ENCODE data around the gene NAGS.

NAGS gene

GRCh38 chr17:43961954-43962353 is 42.5 kb upstream of the NAGS start (continued):
- no peak for TF ChIP-seq TCF4 (CRISPR knock-in tag; IDR thresholded peaks at IDR 0.05; ENCODE audit: borderline replicate concordance)
- TF ChIP-seq ESRRG (CRISPR knock-in tag; IDR thresholded peaks at IDR 0.05): no peak
- no peak for TF ChIP-seq ZC3H10 (CRISPR knock-in tag; IDR thresholded peaks at IDR 0.05)

GRCh38 chr17:43962479-43962878 is 41.9 kb upstream of the NAGS start:
- no peak for ATAC-seq
- TF ChIP-seq BACH2 (CRISPR knock-in tag; IDR thresholded peaks at IDR 0.05; ENCODE audit: borderline replicate concordance) (no peak), ZC3H10 (CRISPR knock-in tag; IDR thresholded peaks at IDR 0.05) (no peak), CSDC2 (CRISPR knock-in tag; IDR thresholded peaks at IDR 0.05) (no peak), RARB (CRISPR knock-in tag; IDR thresholded peaks at IDR 0.05) (no peak), TCF4 (CRISPR knock-in tag; IDR thresholded peaks at IDR 0.05; ENCODE audit: borderline replicate concordance) (no peak), ZFP30 (CRISPR knock-in tag; IDR thresholded peaks at IDR 0.05) (no peak), TOX (CRISPR knock-in tag; IDR thresholded peaks at IDR 0.05; ENCODE audit: borderline replicate concordance) (no peak), PPARA (CRISPR knock-in tag; IDR thresholded peaks at IDR 0.05; ENCODE audit: borderline replicate concordance) (no peak), POU6F1 (CRISPR knock-in tag; IDR thresholded peaks at IDR 0.05; ENCODE audit: borderline replicate concordance, low read depth) (no peak), ISL1 (CRISPR knock-in tag; IDR thresholded peaks at IDR 0.05) (no peak), ZNF70 (CRISPR knock-in tag; IDR thresholded peaks at IDR 0.05) (no peak), ZNF565 (CRISPR knock-in tag; conservative IDR thresholded peaks at IDR 0.05; ENCODE audit: low read depth) (no peak), OSR1 (CRISPR knock-in tag; IDR thresholded peaks at IDR 0.05) (no peak), GLIS3 (CRISPR knock-in tag; IDR thresholded peaks at IDR 0.05) (no peak), ZFP3 (CRISPR knock-in tag; IDR thresholded peaks at IDR 0.05) (no peak), ZNF8 (CRISPR knock-in tag; IDR thresholded peaks at IDR 0.05) (no peak), ESRRG (CRISPR knock-in tag; IDR thresholded peaks at IDR 0.05) (no peak)
- TF ChIP-seq, protein P1, sequence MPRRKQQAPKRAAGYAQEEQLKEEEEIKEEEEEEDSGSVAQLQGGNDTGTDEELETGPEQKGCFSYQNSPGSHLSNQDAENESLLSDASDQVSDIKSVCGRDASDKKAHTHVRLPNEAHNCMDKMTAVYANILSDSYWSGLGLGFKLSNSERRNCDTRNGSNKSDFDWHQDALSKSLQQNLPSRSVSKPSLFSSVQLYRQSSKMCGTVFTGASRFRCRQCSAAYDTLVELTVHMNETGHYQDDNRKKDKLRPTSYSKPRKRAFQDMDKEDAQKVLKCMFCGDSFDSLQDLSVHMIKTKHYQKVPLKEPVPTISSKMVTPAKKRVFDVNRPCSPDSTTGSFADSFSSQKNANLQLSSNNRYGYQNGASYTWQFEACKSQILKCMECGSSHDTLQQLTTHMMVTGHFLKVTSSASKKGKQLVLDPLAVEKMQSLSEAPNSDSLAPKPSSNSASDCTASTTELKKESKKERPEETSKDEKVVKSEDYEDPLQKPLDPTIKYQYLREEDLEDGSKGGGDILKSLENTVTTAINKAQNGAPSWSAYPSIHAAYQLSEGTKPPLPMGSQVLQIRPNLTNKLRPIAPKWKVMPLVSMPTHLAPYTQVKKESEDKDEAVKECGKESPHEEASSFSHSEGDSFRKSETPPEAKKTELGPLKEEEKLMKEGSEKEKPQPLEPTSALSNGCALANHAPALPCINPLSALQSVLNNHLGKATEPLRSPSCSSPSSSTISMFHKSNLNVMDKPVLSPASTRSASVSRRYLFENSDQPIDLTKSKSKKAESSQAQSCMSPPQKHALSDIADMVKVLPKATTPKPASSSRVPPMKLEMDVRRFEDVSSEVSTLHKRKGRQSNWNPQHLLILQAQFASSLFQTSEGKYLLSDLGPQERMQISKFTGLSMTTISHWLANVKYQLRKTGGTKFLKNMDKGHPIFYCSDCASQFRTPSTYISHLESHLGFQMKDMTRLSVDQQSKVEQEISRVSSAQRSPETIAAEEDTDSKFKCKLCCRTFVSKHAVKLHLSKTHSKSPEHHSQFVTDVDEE (CRISPR knock-in tag; IDR thresholded peaks at IDR 0.05): no peak
- TF ChIP-seq, protein P2, sequence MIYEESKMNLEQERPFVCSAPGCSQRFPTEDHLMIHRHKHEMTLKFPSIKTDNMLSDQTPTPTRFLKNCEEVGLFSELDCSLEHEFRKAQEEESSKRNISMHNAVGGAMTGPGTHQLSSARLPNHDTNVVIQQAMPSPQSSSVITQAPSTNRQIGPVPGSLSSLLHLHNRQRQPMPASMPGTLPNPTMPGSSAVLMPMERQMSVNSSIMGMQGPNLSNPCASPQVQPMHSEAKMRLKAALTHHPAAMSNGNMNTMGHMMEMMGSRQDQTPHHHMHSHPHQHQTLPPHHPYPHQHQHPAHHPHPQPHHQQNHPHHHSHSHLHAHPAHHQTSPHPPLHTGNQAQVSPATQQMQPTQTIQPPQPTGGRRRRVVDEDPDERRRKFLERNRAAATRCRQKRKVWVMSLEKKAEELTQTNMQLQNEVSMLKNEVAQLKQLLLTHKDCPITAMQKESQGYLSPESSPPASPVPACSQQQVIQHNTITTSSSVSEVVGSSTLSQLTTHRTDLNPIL (CRISPR knock-in tag; IDR thresholded peaks at IDR 0.05; ENCODE audit: low read depth): no peak

GRCh38 chr17:43966276-43966675 is 38.1 kb upstream of the NAGS start:
- TF ChIP-seq OSR1 (CRISPR knock-in tag; IDR thresholded peaks at IDR 0.05): no peak
- no peak for TF ChIP-seq ZFP30 (CRISPR knock-in tag; IDR thresholded peaks at IDR 0.05)
- no peak for TF ChIP-seq TOX (CRISPR knock-in tag; IDR thresholded peaks at IDR 0.05; ENCODE audit: borderline replicate concordance)
- TF ChIP-seq ZNF565 (CRISPR knock-in tag; conservative IDR thresholded peaks at IDR 0.05; ENCODE audit: low read depth): no peak
- TF ChIP-seq ZNF8 (CRISPR knock-in tag; IDR thresholded peaks at IDR 0.05): no peak
- ATAC-seq: no peak

DNA sequence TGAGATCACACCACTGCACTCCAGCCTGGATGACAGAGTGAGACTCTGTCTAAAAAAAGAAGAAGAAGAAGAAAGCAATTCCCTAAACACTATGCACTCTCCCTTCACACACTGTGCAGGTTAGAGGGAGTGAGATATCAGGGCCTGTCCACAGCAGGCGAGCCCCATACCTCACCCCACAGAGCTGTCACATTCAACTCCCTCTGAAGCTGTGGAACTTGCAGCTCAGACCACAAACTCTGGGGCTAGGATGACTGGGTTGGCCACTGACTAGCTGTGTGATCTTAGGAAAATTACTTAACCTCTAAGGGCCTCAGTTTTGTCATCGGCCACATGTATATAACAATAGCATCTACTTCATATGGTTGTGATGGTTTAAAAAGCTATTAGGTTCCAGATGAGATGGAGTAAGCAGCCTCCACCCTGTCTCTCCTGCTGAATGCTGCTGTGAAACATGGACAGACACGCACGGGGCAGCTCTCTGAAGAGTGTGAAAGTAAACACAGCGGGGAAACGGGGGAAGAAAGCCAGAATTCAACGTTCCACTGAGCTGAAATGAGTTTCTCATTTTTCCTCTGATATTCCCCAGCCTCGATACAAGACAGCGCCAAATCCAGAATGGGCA is 37.1 kb upstream of the NAGS start:
- no peak for ATAC-seq
- TF ChIP-seq, protein P3, sequence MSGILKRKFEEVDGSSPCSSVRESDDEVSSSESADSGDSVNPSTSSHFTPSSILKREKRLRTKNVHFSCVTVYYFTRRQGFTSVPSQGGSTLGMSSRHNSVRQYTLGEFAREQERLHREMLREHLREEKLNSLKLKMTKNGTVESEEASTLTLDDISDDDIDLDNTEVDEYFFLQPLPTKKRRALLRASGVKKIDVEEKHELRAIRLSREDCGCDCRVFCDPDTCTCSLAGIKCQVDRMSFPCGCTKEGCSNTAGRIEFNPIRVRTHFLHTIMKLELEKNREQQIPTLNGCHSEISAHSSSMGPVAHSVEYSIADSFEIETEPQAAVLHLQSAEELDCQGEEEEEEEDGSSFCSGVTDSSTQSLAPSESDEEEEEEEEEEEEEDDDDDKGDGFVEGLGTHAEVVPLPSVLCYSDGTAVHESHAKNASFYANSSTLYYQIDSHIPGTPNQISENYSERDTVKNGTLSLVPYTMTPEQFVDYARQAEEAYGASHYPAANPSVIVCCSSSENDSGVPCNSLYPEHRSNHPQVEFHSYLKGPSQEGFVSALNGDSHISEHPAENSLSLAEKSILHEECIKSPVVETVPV (CRISPR knock-in tag; IDR thresholded peaks at IDR 0.05): no peak
- TF ChIP-seq PPARA (CRISPR knock-in tag; IDR thresholded peaks at IDR 0.05; ENCODE audit: borderline replicate concordance) (no peak), ZNF565 (CRISPR knock-in tag; conservative IDR thresholded peaks at IDR 0.05; ENCODE audit: low read depth) (no peak), TOX (CRISPR knock-in tag; IDR thresholded peaks at IDR 0.05; ENCODE audit: borderline replicate concordance) (no peak), ISL1 (CRISPR knock-in tag; IDR thresholded peaks at IDR 0.05) (no peak), GLIS3 (CRISPR knock-in tag; IDR thresholded peaks at IDR 0.05) (no peak), ZFP30 (CRISPR knock-in tag; IDR thresholded peaks at IDR 0.05) (no peak), ZNF8 (CRISPR knock-in tag; IDR thresholded peaks at IDR 0.05) (no peak), SNAI2 (CRISPR knock-in tag; IDR thresholded peaks at IDR 0.05) (no peak), ZNF70 (CRISPR knock-in tag; IDR thresholded peaks at IDR 0.05) (no peak)
- TF ChIP-seq, protein P1 (CRISPR knock-in tag; IDR thresholded peaks at IDR 0.05): no peak
